HCT116 (cell line): ENCODE measurements around the gene PAX2. TPM values are rescaled to one million over a fixed set of nuclear protein-coding genes. Genes with fewer than 3 reads are reported as not detected.

Experiments
- ATAC-seq: fragments of 200-7000 bp; cut with Tn5 transposase; 2 replicates; pipeline ENCODE4 v1.9.1; 2020; ENCODE audit warnings: mild to moderate bottlenecking, moderate library complexity
- BruUV-seq: library from RNA; stranded (reverse); fragments of 400-500 nt; replicated peaks from 2 replicates; lab custom pipeline; 2021; lab: Mats Ljungman, UMichigan
- CTCF ChIA-PET: fragments of 300-600 bp; sonication (Branson Sonifier 250); formaldehyde crosslinking; loops from one replicate; lab custom pipeline; 2021; ENCODE audit warnings: antibody characterized with exemption; lab: Charles Lee
- POLR2A ChIA-PET: fragments of 300-600, 350-600 bp; sonication (Branson Sonifier 250); formaldehyde crosslinking; loops from one replicate; lab custom pipeline; 2021; ENCODE audit warnings: antibody characterized with exemption; lab: Charles Lee
- RAD21 ChIA-PET, 2 experiments: fragments of 300-600 bp; sonication (Branson Sonifier 250); formaldehyde crosslinking; loops; one replicate each; lab custom pipeline; 2023; ENCODE audit warnings: low total read pairs in 2 of 2; ENCODE audit not compliant: uncharacterized antibody in 2 of 2, unreplicated experiment in 2 of 2, low non-redundant PET in 1 of 2; lab: Charles Lee
- DNase-seq: peaks from one replicate; pipeline ENCODE4 v3.0.0-alpha.2; 2010; ENCODE audit warnings: low read depth, low spot score
- H2AFZ ChIP-seq: fragments of 200-600 bp; shearing (Covaris generic), sonication (generic); 2 replicates; pipeline ENCODE4 v1.6.1; 2017; ENCODE audit warnings: low read depth, mixed run types, mixed read lengths, antibody characterized with exemption, low read length; ENCODE audit not compliant: poor library complexity, severe bottlenecking
- H3K27ac ChIP-seq: 2 replicates; pipeline ENCODE4 v1.5.1; 2012; ENCODE audit warnings: low read depth, low read length
- H3K27me3 ChIP-seq: fragments of 200-600 bp; sonication (generic); 2 replicates; pipeline ENCODE4 v1.6.1; 2016; ENCODE audit warnings: mixed run types, low read length, mixed read lengths; ENCODE audit not compliant: insufficient read depth
- H3K36me3 ChIP-seq, 2 experiments: fragments of 200-500 bp in 1 of 2; fragments of 200-600 bp in 1 of 2; sonication (Bioruptor generic) in 1 of 2; sonication (generic) in 1 of 2; 2 replicates each; pipeline versions ENCODE4 v1.5.1 to v1.6.1; 2014 to 2016; ENCODE audit warnings: low read length in 2 of 2, inconsistent platforms in 1 of 2, mixed read lengths in 1 of 2, mixed run types in 1 of 2; ENCODE audit not compliant: insufficient read depth in 2 of 2, control insufficient read depth in 1 of 2
- H3K4me1 ChIP-seq, 2 experiments: fragments of 200-600 bp in 1 of 2; sonication (generic) in 1 of 2; 2 replicates each; pipeline versions ENCODE4 v1.5.1 to v1.6.1; 2012 to 2017; ENCODE audit warnings: low read length in 2 of 2, inconsistent platforms in 1 of 2, mild to moderate bottlenecking in 1 of 2, mixed read lengths in 1 of 2, mixed run types in 1 of 2, moderate library complexity in 1 of 2; ENCODE audit not compliant: insufficient read depth in 2 of 2, control insufficient read depth in 1 of 2
- H3K4me2 ChIP-seq: fragments of 200-600 bp; sonication (generic); 2 replicates; pipeline ENCODE4 v1.6.1; 2017; ENCODE audit warnings: mixed run types, low read length, mixed read lengths
- H3K4me3 ChIP-seq, 2 experiments: fragments of 200-600 bp in 1 of 2; sonication (generic) in 1 of 2; replicated peaks in 1 of 2; 2 replicates each; pipeline ENCODE4 v1.5.1; 2011 to 2016; ENCODE audit warnings: low read length in 2 of 2, control low read depth in 1 of 2, low read depth in 1 of 2, mild to moderate bottlenecking in 1 of 2, mixed read lengths in 1 of 2, mixed run types in 1 of 2
- H3K79me2 ChIP-seq: fragments of 200-600 bp; sonication (generic); 2 replicates; pipeline ENCODE4 v1.6.1; 2017; ENCODE audit warnings: mild to moderate bottlenecking, mixed run types, low read length, moderate library complexity, mixed read lengths; ENCODE audit not compliant: insufficient read depth
- H3K9ac ChIP-seq: fragments of 200-600 bp; sonication (generic); 2 replicates; pipeline ENCODE4 v1.6.1; 2016; ENCODE audit warnings: low read length, mixed read lengths
- H3K9me2 ChIP-seq: fragments of 200-600 bp; sonication (generic), shearing (Covaris generic); 2 replicates; pipeline ENCODE4 v1.6.1; 2017; ENCODE audit warnings: mixed run types, mild to moderate bottlenecking, moderate library complexity; ENCODE audit not compliant: insufficient read depth
- H3K9me3 ChIP-seq, 2 experiments: fragments of 200-500 bp in 1 of 2; fragments of 200-600 bp in 1 of 2; sonication (Bioruptor generic) in 1 of 2; sonication (generic) in 1 of 2; 2 replicates each; pipeline ENCODE4 v1.6.1; 2014 to 2017; ENCODE audit warnings: low read length in 2 of 2, mixed read lengths in 2 of 2, inconsistent platforms in 1 of 2, low read depth in 1 of 2, mild to moderate bottlenecking in 1 of 2, mixed run types in 1 of 2, moderate library complexity in 1 of 2; ENCODE audit not compliant: control insufficient read depth in 1 of 2, insufficient read depth in 1 of 2
- H4K20me1 ChIP-seq: fragments of 200-600 bp; sonication (generic), shearing (Covaris generic); 2 replicates; pipeline ENCODE4 v1.6.1; 2017; ENCODE audit warnings: mixed run types, mild to moderate bottlenecking, moderate library complexity; ENCODE audit not compliant: insufficient read depth
- CEBPB ChIP-seq: IDR thresholded peaks from 2 replicates; pipeline ENCODE4 v1.6.1; 2012; ENCODE audit warnings: low read depth
- CTCF ChIP-seq, 3 experiments: fragments of 200-600 bp in 1 of 3; sonication (generic) in 1 of 3; IDR thresholded peaks in 2 of 3; conservative IDR thresholded peaks in 1 of 3; 2 replicates each; pipeline ENCODE4 v1.5.1; 2012 to 2017; ENCODE audit warnings: low read depth in 2 of 3, low read length in 2 of 3, antibody characterized with exemption in 1 of 3, borderline replicate concordance in 1 of 3, control low read depth in 1 of 3, mild to moderate bottlenecking in 1 of 3, mixed read lengths in 1 of 3, mixed run types in 1 of 3, moderate library complexity in 1 of 3; ENCODE audit not compliant: insufficient read depth in 1 of 3
- EGR1 ChIP-seq: IDR thresholded peaks from 2 replicates; pipeline ENCODE4 v1.6.1; 2012; ENCODE audit warnings: low read depth
- ELF1 ChIP-seq: IDR thresholded peaks from 2 replicates; pipeline ENCODE4 v1.6.1; 2012; ENCODE audit warnings: low read depth, borderline replicate concordance
- EZH2 ChIP-seq: fragments of 200-600 bp; sonication (generic); IDR thresholded peaks from 2 replicates; pipeline ENCODE4 v1.6.1; 2017; ENCODE audit warnings: antibody characterized with exemption, mixed run types
- JUND ChIP-seq: IDR thresholded peaks from 2 replicates; pipeline ENCODE4 v1.6.1; 2012
- POLR2AphosphoS5 ChIP-seq: IDR thresholded peaks from 2 replicates; pipeline ENCODE4 v1.6.1; 2011; ENCODE audit warnings: mild to moderate bottlenecking, low read depth, low read length, moderate library complexity
- SIN3A ChIP-seq: IDR thresholded peaks from 2 replicates; pipeline ENCODE4 v1.6.1; 2012; ENCODE audit warnings: low read depth
- SP1 ChIP-seq: IDR thresholded peaks from 2 replicates; pipeline ENCODE4 v1.6.1; 2012; ENCODE audit warnings: low read depth
- SRF ChIP-seq: IDR thresholded peaks from 2 replicates; pipeline ENCODE4 v1.6.1; 2012; ENCODE audit warnings: low read depth
- ZNF274 ChIP-seq: fragments of 200-500 bp; sonication (Bioruptor generic); IDR thresholded peaks from 2 replicates; pipeline ENCODE4 v1.6.1; 2014; ENCODE audit warnings: mild to moderate bottlenecking, low read depth, low read length, inconsistent platforms
- intact Hi-C: fragments of 100-400 bp; cut with micrococcal nuclease; formaldehyde crosslinking; loops from 2 replicates; pipeline ENCODE4 v1.10.0; 2022
- total RNA-seq: library from RNA; stranded (reverse); gene quantifications from one replicate; pipeline ENCODE4 v1.2.1, GENCODE V29; 2021; ENCODE audit not compliant: unreplicated experiment
- TF ChIP-seq, protein P1 (sequence below): IDR thresholded peaks from 2 replicates; pipeline ENCODE4 v1.6.1; 2012

Gene PAX2
- total RNA-seq, 1 experiment from 2014 or later, result 5.0 TPM

DNA sequence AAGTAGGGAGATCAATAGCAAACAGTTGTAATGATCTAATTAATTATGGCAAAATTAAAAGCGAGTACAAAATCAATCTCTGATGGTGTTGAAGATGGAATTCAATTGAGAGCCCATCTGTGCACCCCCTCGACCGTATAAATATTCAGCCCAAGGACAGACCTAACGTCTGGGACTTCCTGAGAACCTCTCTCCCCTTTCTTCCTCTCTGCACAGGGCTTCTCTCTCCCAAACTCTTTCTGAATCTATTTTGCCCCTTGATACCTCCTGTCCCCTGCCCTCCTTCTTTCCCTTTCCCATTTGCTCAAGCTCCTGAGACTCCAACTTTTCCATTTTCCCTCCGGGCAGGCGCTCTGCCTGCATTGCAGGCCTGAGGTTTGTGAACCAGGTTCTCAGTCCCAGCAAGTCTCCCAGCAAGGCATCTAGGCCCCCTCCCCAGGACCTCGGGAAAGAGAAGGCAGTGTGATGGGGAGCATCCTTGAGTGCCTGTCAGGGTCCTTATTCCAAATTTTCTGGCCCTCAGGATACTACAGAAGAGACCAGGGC lies 8.5 kb upstream of the PAX2 start:
- H3K9me3 ChIP-seq, result no peaks in the 10 kb centered on the region
- H3K36me3 ChIP-seq, result no peaks in the 10 kb centered on the region
- H3K27ac ChIP-seq, result no peak overlapping the region
- H3K4me2 ChIP-seq, result no peak overlapping the region
- peaks cover 0 to 1% of the 10 kb centered on the region in 2 experiments; a peak in 1 of 4 replicates for H3K4me1 ChIP-seq
- no peak overlapping the region for H3K4me3 ChIP-seq
- no peaks in the 10 kb centered on the region for H3K79me2 ChIP-seq
- no peaks in the 10 kb centered on the region for H3K27me3 ChIP-seq
- H3K9me2 ChIP-seq, result no peaks in the 10 kb centered on the region
- no peaks in the 10 kb centered on the region for H4K20me1 ChIP-seq
- TF ChIP-seq, protein P1, sequence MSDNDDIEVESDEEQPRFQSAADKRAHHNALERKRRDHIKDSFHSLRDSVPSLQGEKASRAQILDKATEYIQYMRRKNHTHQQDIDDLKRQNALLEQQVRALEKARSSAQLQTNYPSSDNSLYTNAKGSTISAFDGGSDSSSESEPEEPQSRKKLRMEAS, result no peak
- TF ChIP-seq POLR2AphosphoS5 (no peak), JUND (no peak), SRF (no peak), SP1 (no peak), EGR1 (no peak), EZH2 (no peak)
- TF ChIP-seq, all 23 proteins: peak for 0
- DNase-seq (no peak), ATAC-seq (no peak)
- POLR2A ChIA-PET, result no interaction called here
- BruUV-seq, result no TSS peak
- H3K9ac ChIP-seq, result no peak overlapping the region
- no peak overlapping the region for H2AFZ ChIP-seq
- RAD21 ChIA-PET, result no interaction called here
- CTCF ChIA-PET, result interaction anchor here (0.7 kb wide), 1 partner anchor 214 kb away, joined by 3 read pairs; no protein-coding TSS in a partner anchor
- intact Hi-C loops, result no loop called here

DNA sequence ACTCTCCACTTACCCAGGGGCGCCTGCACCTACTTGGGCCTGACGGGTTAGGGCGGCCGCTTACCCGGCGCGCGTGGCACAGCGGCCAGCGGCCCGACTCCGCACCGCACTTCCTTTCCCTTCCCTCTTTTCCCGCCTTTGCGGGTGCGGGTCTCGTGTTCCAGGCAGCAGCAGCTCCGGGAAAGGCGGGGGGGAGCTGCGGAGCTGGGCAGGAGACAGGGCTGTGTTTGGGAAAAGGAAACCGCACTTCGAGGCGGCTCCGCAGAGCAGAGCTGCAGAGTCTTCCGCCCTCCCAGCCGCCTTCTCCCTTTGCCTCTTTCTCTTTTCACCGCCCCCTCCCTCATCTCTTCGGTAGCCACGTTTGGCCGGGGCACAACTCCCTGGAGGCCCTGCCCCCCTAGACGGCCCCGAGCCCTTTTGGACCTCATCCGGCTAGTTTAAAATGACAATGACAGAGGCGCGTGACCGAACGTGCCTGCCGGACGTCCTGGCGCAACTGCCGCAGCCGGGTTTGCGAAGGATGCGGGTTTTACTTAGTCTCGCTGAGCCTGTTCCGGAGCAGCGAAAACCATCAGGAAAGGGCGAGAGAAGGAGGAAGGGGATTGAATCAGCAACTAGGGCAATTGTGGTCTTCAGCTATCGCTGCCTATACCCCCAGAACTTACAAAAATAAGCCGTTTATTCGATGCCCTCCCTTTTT lies 7.9 kb upstream of the PAX2 start:
- Histone ChIP-seq H3K79me2 (no peaks in the 10 kb centered on the region), H3K27ac (no peak overlapping the region), H3K4me3 (no peak overlapping the region), H3K9me2 (no peaks in the 10 kb centered on the region), H3K4me1 (no peaks in the 10 kb centered on the region), H3K4me2 (no peak overlapping the region), H3K36me3 (no peaks in the 10 kb centered on the region), H3K9ac (no peak overlapping the region), H4K20me1 (no peaks in the 10 kb centered on the region), H3K9me3 (no peaks in the 10 kb centered on the region), H2AFZ (no peak overlapping the region), H3K27me3 (no peaks in the 10 kb centered on the region)
- ChIA-PET CTCF (interaction anchor here (1.0 kb wide), 1 partner anchor 9 kb away, joined by 5 read pairs; no protein-coding TSS in a partner anchor), POLR2A (no interaction called here), RAD21 (no interaction called here)
- ATAC-seq (no peak), DNase-seq (no peak)
- no TSS peak for BruUV-seq
- TF ChIP-seq CEBPB (no peak), CTCF (IDR thresholded peaks at IDR 0.05 in 2 of 3, conservative IDR thresholded peaks at IDR 0.05 in 1 of 3; ENCODE audit: borderline replicate concordance in 1 of 3, insufficient read depth in 1 of 3, low read depth in 2 of 3, low read length in 2 of 3) (no peak), ZNF274 (no peak), SIN3A (no peak), ELF1 (no peak)
- intact Hi-C loops, result no loop called here
